ENCODE data around the gene PLD5. TPM values are rescaled to one million over a fixed set of nuclear protein-coding genes. Genes with fewer than 3 reads are reported as not detected.
"Not testable (repeated sequence)": the region's sequence is repeated elsewhere in the genome, so short reads cannot be mapped to it uniquely, and the experiment has no call there.

PLD5 gene
- total RNA-seq, 1 donor from 2014 or later: 1.4 TPM

GRCh38 chr1:242267004-242267403, 257.5 kb downstream of the PLD5 start:
- not testable (repeated sequence) for DNase-seq

GRCh38 chr1:242264419-242264818, 260.1 kb downstream of the PLD5 start:
- DNase-seq: not testable (repeated sequence)

- peak; percentile 31 for DNase-seq
Measured at GRCh38 chr1:242245255-242245654, 279.2 kb downstream of the PLD5 start.

GRCh38 chr1:242243472-242243871, 281.0 kb downstream of the PLD5 start:
- no peak for DNase-seq

GRCh38 chr1:242242983-242243382, 281.5 kb downstream of the PLD5 start:
- DNase-seq: no peak

GRCh38 chr1:242241936-242242335, 282.6 kb downstream of the PLD5 start:
- DNase-seq: no peak

- no peak for DNase-seq
Measured at GRCh38 chr1:242240691-242241090, 283.8 kb downstream of the PLD5 start.

- no peak for DNase-seq
Measured at GRCh38 chr1:242240077-242240476, 284.4 kb downstream of the PLD5 start.

- DNase-seq: no peak
Measured at GRCh38 chr1:242239398-242239797, 285.1 kb downstream of the PLD5 start.

- DNase-seq: no peak
Measured at GRCh38 chr1:242237051-242237450, 287.4 kb downstream of the PLD5 start.

GRCh38 chr1:242228991-242229390, 295.5 kb downstream of the PLD5 start:
- no peak for DNase-seq

- no peak for DNase-seq
Measured at GRCh38 chr1:242225767-242226573, 298.5 kb downstream of the PLD5 start.

- DNase-seq: not testable (repeated sequence)
Measured at GRCh38 chr1:242224878-242225766, 299.4 kb downstream of the PLD5 start.

- no peak for DNase-seq
Measured at GRCh38 chr1:242224461-242224860, 300.0 kb downstream of the PLD5 start.

GRCh38 chr1:242219905-242220304, 304.6 kb downstream of the PLD5 start:
- no peak for DNase-seq

- DNase-seq: no peak
Measured at GRCh38 chr1:242219298-242219901, 305.1 kb downstream of the PLD5 start.

GRCh38 chr1:242216368-242216767, 308.1 kb downstream of the PLD5 start:
- DNase-seq: no peak

- DNase-seq: not testable (repeated sequence)
Measured at GRCh38 chr1:242214455-242214854, 310.0 kb downstream of the PLD5 start.

- not testable (repeated sequence) for DNase-seq
Measured at GRCh38 chr1:242212961-242213360, 311.5 kb downstream of the PLD5 start.

GRCh38 chr1:242212401-242212800, 312.1 kb downstream of the PLD5 start:
- no peak for DNase-seq

GRCh38 chr1:242211254-242212022, 313.1 kb downstream of the PLD5 start:
- DNase-seq: no peak

- DNase-seq: not testable (repeated sequence)
Measured at GRCh38 chr1:242210316-242210715, 314.2 kb downstream of the PLD5 start.
